ENCODE data around the gene DPT.

DNA sequence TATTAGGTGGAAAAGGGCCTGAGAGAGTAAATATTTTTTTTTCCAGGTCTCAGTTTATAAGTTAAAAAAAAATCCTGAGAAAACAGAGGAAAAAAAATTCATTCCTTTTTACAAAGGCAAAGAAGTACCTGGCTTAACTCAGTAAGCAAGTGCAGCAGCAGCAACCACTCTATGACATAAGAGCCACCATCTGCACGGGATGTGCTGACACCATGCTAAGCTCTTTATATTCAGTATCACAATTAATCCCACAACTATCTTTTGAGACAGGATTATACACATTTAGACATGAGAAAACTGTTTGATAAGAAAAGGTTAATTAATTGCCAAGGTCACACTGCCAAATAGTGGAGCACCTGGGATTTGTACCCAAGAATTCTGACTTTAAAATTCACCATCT is 13.4 kb upstream of the DPT start:
- TF ChIP-seq IKZF1 (conservative IDR thresholded peaks at IDR 0.05) (no peak), SRF (IDR thresholded peaks at IDR 0.05; ENCODE audit: low read depth in 2 of 2, low read length in 2 of 2) (no peak), KDM1A (IDR thresholded peaks at IDR 0.05; ENCODE audit: borderline replicate concordance) (no peak), ESRRA (IDR thresholded peaks at IDR 0.05; ENCODE audit: low read length) (no peak), POLR2AphosphoS5 (IDR thresholded peaks at IDR 0.05; ENCODE audit: low read length) (no peak), CBX3 (IDR thresholded peaks at IDR 0.05; ENCODE audit: borderline replicate concordance, low read depth) (no peak), CHD1 (IDR thresholded peaks at IDR 0.05; ENCODE audit: low read depth, low read length) (no peak), MYC (IDR thresholded peaks at IDR 0.05; ENCODE audit: insufficient read depth, insufficient read length, insufficient replicate concordance, low read length, severe bottlenecking) (no peak)
- TF ChIP-seq, protein P1, sequence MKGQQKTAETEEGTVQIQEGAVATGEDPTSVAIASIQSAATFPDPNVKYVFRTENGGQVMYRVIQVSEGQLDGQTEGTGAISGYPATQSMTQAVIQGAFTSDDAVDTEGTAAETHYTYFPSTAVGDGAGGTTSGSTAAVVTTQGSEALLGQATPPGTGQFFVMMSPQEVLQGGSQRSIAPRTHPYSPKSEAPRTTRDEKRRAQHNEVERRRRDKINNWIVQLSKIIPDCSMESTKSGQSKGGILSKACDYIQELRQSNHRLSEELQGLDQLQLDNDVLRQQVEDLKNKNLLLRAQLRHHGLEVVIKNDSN (IDR thresholded peaks at IDR 0.05; ENCODE audit: borderline replicate concordance, extremely low read length, insufficient read depth, low read depth, low read length): no peak
